Ovary (tissue), 3 donors: ENCODE results near the gene HSD17B14.

Source experiments
- EP300 ChIP-seq: sonication (generic); formaldehyde crosslinking; IDR thresholded peaks from one replicate; pipeline ENCODE4 v1.6.1; 2017; ENCODE audit warnings: antibody characterized with exemption
- POLR2A ChIP-seq: fragments of 450-650 bp; IDR thresholded peaks from one replicate; pipeline ENCODE4 v1.6.1; 2017; ENCODE audit warnings: antibody characterized with exemption, mild to moderate bottlenecking, moderate library complexity
- TF ChIP-seq, protein P1 (sequence below), 3 donors: fragments of 450-650 bp in 2 of 3; fragments of 200-600 bp in 1 of 3; IDR thresholded peaks; one replicate each; pipeline versions ENCODE4 v1.5.1 to v1.8.0; 2016 to 2022; ENCODE audit warnings: antibody characterized with exemption in 3 of 3, mild to moderate bottlenecking in 1 of 3
- donor health status: DM: no; HTN: no; CAD: no.

DNA sequence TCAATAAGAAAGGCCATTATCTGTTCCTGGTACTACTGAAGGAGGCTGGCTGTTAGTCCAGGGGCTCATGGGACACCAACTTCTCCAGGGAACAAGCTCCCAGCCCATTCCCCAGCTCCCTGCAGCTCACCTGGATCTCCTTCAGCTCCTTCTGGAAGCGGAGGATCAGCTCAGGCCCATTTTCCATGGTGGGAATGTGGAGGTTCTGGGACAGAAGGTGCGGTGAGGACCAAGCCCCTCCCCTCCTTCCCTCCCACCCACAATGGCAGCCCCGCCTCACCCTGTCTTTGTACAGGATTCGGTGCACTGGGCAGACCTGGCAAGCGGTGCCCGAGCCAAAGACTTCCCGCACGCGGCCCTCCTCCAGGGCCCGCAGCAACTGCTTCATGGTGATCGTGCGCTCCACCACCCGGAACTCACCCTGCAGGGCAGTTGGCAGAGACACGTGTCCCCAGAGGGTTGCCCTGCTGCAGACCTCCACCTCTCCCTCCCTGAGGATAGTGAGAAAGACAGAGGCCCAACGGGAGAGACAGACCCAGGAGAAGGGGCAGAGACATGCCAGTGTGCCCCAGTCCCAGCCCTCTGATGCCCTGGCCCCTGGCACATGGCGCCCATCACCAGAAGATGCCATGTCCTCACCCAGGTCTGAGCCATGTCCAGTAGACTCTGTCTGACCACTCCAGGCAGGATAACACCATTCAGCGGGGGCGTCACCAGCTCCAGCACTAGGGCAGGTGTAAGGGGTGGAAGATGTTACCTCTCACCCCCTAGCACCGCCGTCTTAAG lies 39.8 kb downstream of the HSD17B14 start:
- TF ChIP-seq, protein P1, sequence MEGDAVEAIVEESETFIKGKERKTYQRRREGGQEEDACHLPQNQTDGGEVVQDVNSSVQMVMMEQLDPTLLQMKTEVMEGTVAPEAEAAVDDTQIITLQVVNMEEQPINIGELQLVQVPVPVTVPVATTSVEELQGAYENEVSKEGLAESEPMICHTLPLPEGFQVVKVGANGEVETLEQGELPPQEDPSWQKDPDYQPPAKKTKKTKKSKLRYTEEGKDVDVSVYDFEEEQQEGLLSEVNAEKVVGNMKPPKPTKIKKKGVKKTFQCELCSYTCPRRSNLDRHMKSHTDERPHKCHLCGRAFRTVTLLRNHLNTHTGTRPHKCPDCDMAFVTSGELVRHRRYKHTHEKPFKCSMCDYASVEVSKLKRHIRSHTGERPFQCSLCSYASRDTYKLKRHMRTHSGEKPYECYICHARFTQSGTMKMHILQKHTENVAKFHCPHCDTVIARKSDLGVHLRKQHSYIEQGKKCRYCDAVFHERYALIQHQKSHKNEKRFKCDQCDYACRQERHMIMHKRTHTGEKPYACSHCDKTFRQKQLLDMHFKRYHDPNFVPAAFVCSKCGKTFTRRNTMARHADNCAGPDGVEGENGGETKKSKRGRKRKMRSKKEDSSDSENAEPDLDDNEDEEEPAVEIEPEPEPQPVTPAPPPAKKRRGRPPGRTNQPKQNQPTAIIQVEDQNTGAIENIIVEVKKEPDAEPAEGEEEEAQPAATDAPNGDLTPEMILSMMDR (IDR thresholded peaks at IDR 0.05), result no peak
- TF ChIP-seq POLR2A (no peak), EP300 (no peak)
